ENCODE measurements around the gene ACSL5.

GRCh38 chr10:112407696-112408095 is 33.8 kb downstream of the ACSL5 start:
- no peak for TF ChIP-seq POLR2A (IDR thresholded peaks at IDR 0.05; ENCODE audit: low read length)
- no peak for TF ChIP-seq GATA1 (IDR thresholded peaks at IDR 0.05; ENCODE audit: low read depth, low read length)

Measured in erythroblast (primary cell).